ENCODE data around the gene GNG13. TPM values are rescaled to one million over a fixed set of nuclear protein-coding genes. Genes with fewer than 3 reads are reported as not detected.
"Not testable (repeated sequence)": the region's sequence is repeated elsewhere in the genome, so short reads cannot be mapped to it uniquely, and the experiment has no call there.

The GNG13 gene
- total and polyA plus RNA-seq, 9 donors: not detected

DNA sequence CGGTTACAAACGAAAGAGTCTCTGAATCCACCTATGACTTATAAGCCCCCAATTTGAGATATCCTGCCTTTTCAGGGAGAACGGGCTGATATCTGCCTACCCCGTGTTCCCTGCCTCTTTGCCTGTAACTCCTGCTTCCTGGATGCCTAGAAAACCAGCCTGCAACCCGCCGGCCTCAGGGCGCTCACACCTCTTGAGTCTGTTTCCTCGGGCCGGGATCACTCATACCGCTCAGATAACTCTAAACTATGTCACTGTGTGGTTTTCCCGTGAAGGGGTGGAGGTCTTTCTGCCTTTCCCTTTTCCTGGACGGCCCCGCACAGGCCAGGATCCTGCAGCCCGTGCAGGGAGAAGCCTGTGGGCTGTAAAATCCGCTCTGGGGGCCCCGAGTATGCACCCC is 22.7 kb downstream of the GNG13 start:
- no peak for TF ChIP-seq POLR2A (IDR thresholded peaks at IDR 0.05)
- TF ChIP-seq, protein P1, sequence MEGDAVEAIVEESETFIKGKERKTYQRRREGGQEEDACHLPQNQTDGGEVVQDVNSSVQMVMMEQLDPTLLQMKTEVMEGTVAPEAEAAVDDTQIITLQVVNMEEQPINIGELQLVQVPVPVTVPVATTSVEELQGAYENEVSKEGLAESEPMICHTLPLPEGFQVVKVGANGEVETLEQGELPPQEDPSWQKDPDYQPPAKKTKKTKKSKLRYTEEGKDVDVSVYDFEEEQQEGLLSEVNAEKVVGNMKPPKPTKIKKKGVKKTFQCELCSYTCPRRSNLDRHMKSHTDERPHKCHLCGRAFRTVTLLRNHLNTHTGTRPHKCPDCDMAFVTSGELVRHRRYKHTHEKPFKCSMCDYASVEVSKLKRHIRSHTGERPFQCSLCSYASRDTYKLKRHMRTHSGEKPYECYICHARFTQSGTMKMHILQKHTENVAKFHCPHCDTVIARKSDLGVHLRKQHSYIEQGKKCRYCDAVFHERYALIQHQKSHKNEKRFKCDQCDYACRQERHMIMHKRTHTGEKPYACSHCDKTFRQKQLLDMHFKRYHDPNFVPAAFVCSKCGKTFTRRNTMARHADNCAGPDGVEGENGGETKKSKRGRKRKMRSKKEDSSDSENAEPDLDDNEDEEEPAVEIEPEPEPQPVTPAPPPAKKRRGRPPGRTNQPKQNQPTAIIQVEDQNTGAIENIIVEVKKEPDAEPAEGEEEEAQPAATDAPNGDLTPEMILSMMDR (IDR thresholded peaks at IDR 0.05): no peak
- no peak for TF ChIP-seq EP300 (IDR thresholded peaks at IDR 0.05)
- Histone ChIP-seq H3K27me3 (no peaks in the 10 kb centered on the region), H3K4me1 (ENCODE audit: insufficient read depth) (no peaks in the 10 kb centered on the region), H3K4me3 (no peak overlapping the region), H3K9me3 (no peaks in the 10 kb centered on the region), H3K36me3 (no peaks in the 10 kb centered on the region), H3K27ac (no peak overlapping the region)
- DNase-seq: no peak
- WGBS, 3 donors: 16 to 29% (median 22%) methylated on average over 16 of the region's 16 CpGs
- intact Hi-C loops (cut with DNase I): no loop called here

DNA sequence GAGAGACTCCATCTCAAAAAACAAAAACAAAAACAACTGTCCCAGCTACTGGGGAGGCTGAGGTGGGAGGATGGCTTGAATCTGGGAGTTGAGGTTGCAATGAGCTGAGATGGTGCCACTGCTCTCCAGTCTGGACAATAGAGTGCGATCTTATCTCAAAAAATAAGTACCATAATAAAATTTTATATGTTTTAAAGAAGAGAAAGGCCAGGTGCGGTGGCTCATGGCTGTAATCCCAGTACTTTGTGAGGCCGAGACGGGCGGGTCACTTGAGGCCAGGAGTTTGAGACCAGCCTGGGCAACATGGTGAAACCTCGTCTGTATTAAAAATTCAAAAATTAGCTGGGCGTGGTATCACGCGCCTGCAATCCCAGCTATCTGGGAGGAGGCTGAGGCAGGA is 23.7 kb downstream of the GNG13 start:
- Histone ChIP-seq H3K4me1 (ENCODE audit: insufficient read depth) (no peaks in the 10 kb centered on the region), H3K27me3 (no peaks in the 10 kb centered on the region), H3K4me3 (no peak overlapping the region), H3K36me3 (no peaks in the 10 kb centered on the region), H3K9me3 (no peaks in the 10 kb centered on the region), H3K27ac (no peak overlapping the region)
- WGBS, 3 donors: 74 to 87% (median 87%) methylated on average over 9 of the region's 9 CpGs
- no peak for TF ChIP-seq EP300 (IDR thresholded peaks at IDR 0.05)
- no peak for DNase-seq
- intact Hi-C loops (cut with DNase I): no loop called here

DNA sequence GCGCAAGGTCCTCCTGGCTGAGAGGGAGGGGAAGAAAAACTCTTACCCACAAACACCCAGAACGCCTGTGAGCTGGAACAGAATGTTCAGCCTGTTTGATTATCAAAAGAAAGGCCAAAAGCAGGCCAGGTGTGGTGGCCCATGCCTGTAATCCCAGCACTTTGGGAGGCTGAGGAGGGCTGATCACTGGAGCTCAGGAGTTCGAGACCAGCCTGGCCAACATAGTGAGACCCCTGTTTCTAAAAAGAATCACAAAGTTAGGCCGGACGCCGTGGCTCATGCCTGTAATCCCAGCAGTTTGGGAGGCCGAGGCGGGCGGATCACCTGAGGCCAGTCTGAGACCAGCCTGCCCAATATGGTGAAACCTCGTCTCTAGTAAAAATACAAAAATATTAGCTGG is 24.2 kb downstream of the GNG13 start:
- H3K27ac ChIP-seq; intact Hi-C loops (cut with DNase I); H3K36me3 ChIP-seq; H3K9me3 ChIP-seq; H3K4me3 ChIP-seq; H3K4me1 ChIP-seq (ENCODE audit: insufficient read depth); DNase-seq; H3K27me3 ChIP-seq: not testable (repeated sequence)
- WGBS, 3 donors: 87 to 91% (median 88%) methylated on average over 10 of the region's 10 CpGs

DNA sequence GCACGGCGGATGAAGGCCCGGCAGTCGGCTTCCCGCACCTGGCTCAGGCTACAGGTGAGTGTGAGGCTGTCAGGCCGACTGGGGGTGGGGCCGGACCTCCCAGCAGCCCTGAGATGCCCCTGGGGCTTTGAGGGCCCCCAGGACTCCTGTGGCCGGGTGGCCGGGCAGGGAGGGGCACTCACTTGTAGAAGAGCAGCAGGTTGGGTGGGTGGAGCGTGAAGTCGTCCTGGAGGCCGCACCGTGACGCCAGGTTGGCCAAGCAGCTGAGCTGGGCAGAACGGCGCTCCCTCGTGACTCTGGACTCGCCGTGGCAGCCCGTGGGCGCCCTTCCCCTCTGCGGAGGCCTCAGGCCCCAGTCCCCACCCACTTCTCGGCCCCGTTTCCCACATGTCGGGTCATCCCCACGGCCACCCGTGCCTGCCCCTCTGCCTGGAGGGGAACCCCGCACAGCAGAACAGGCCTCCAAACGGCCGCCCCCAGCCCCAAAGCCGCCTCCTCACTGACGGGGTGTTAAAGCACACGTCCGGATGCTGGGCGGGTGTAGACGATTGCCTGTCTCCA is 25.2 kb downstream of the GNG13 start:
- Histone ChIP-seq H3K36me3 (no peaks in the 10 kb centered on the region), H3K9me3 (no peaks in the 10 kb centered on the region), H3K4me3 (no peak overlapping the region), H3K27me3 (no peaks in the 10 kb centered on the region), H3K27ac (no peak overlapping the region), H3K4me1 (ENCODE audit: insufficient read depth) (no peaks in the 10 kb centered on the region)
- 67 to 73% (median 70%) methylated on average over 36 of the region's 36 CpGs for WGBS, 3 donors
- intact Hi-C loops (cut with DNase I): no loop called here
- TF ChIP-seq EP300 (IDR thresholded peaks at IDR 0.05) (no peak), POLR2A (IDR thresholded peaks at IDR 0.05) (no peak)
- TF ChIP-seq, protein P1 (IDR thresholded peaks at IDR 0.05): no peak
- no peak for DNase-seq

DNA sequence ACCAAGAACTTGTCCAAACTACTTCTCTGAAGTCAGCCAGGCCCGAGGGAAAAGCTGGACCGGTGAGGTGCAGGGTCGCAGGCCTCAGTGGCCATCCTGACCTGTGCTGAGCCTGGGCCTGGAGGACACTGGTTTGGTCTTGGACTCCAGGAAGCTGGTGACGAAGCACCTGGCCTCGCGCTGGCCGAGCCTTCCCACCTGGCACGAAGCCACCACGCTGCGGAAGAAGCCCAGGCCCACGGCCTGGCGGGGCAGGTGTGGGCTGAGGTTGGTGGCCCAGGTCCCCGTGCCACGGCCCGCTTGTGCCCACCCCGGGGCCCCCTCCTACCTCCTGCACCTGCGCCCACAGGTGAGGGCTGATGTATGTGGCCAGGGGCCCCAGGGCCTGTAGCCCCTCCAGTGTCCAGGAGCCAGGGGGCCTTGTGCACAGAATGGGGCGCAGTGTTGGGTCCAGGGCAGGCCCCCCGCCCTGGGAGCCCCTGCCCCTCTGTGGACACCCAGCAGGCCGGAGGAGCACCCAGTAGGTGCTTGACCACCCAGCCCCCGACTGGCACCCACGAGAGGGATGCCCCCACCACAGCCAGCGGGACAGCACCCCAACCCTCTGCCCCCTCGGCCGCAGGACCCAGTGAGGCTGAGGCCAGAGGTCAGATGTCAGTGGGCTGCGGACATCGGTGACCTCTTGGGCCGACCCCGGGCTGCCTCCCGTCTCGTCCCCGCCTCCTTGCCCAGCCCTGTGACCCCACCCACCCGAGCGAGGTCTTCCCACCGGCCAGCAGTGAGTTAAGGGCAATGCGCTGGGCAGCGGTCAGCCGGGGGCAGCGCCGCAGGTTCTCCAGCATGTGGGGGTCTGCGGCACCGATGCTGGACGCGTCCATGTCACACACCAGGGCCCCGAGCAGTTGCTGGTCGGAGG is 26.2 kb downstream of the GNG13 start:
- TF ChIP-seq POLR2A (IDR thresholded peaks at IDR 0.05) (no peak), EP300 (IDR thresholded peaks at IDR 0.05) (no peak)
- TF ChIP-seq, protein P1 (IDR thresholded peaks at IDR 0.05): no peak
- Histone ChIP-seq H3K4me3 (no peak overlapping the region), H3K4me1 (ENCODE audit: insufficient read depth) (no peaks in the 10 kb centered on the region), H3K36me3 (no peaks in the 10 kb centered on the region), H3K9me3 (no peaks in the 10 kb centered on the region), H3K27ac (no peak overlapping the region), H3K27me3 (no peaks in the 10 kb centered on the region)
- intact Hi-C loops (cut with DNase I): no loop called here
- no peak for DNase-seq
- 62 to 83% (median 64%) methylated on average over 14 to 46 of the region's 46 CpGs for WGBS, 3 donors

All from ovary (tissue), 9 donors.